K562 (cell line): ENCODE data around the gene CUX1. TPM values are rescaled to one million over a fixed set of nuclear protein-coding genes. Genes with fewer than 3 reads are reported as not detected.

Experiments
- ATAC-seq: fragments of 200-7000 bp; cut with Tn5 transposase; 3 replicates; pipeline ENCODE4 v1.9.1; 2020; ENCODE audit warnings: moderate library complexity
- BruUV-seq: library from RNA; stranded (reverse); fragments of 400-500 nt; replicated peaks from 2 replicates; lab custom pipeline; 2021; lab: Mats Ljungman, UMichigan
- CTCF ChIA-PET: fragments of 300-600 bp; formaldehyde crosslinking; extraction: SDS; loops from one replicate; lab custom pipeline; 2021; ENCODE audit warnings: low intra/inter-chr PET ratio; lab: Yijun Ruan, JAX
- POLR2A ChIA-PET: fragments of 300-600, 350-650 bp; sonication (Branson Sonifier 250); formaldehyde crosslinking; extraction: SDS; loops from one replicate; lab custom pipeline; 2021; ENCODE audit warnings: antibody characterized with exemption, inconsistent platforms; lab: Yijun Ruan, JAX
- DNase-seq, 4 experiments: peaks; one replicate each; pipeline versions ENCODE4 v3.0.0 to v3.0.0-alpha.2; 2011 to 2018; ENCODE audit warnings: low spot score in 3 of 4, mixed read lengths in 3 of 4; ENCODE audit errors: extremely low read depth in 1 of 4
- FAIRE-seq: peaks from 2 replicates; lab custom pipeline; 2011; peaks lifted over from hg19 to GRCh38; lab: Jason Lieb, UNC
- H2AFZ ChIP-seq: 2 replicates; pipeline ENCODE4 v1.6.0; 2011; ENCODE audit warnings: low read depth, low read length, control low read depth, inconsistent platforms
- H3K27ac ChIP-seq: fragments of 200-600 bp; 3 replicates; pipeline ENCODE4 v1.8.0; 2011; ENCODE audit warnings: low read depth, mild to moderate bottlenecking, control low read depth, inconsistent platforms, low read length, moderate library complexity, mixed read lengths; ENCODE audit errors: extremely low read depth
- H3K27me3 ChIP-seq, 2 experiments: fragments of 300-600 bp in 1 of 2; 2 replicates in 1 of 2; 3 replicates in 1 of 2; pipeline versions ENCODE4 v1.6.0 to v1.8.0; 2011; ENCODE audit warnings: inconsistent platforms in 2 of 2, low read length in 2 of 2, mild to moderate bottlenecking in 1 of 2, mixed read lengths in 1 of 2, moderate library complexity in 1 of 2; ENCODE audit not compliant: control insufficient read depth in 2 of 2, insufficient read depth in 2 of 2
- H3K36me3 ChIP-seq: fragments of 300-600 bp; 3 replicates; pipeline ENCODE4 v1.8.0; 2011; ENCODE audit warnings: mild to moderate bottlenecking, low read length, inconsistent platforms; ENCODE audit not compliant: control insufficient read depth, insufficient read depth
- H3K4me1 ChIP-seq, 2 experiments: fragments of 200-600 bp in 1 of 2; replicated peaks in 1 of 2; 2 replicates in 1 of 2; 3 replicates in 1 of 2; pipeline versions ENCODE4 v1.5.1 to v1.8.0; 2011; ENCODE audit warnings: inconsistent platforms in 2 of 2, low read length in 2 of 2, mild to moderate bottlenecking in 1 of 2, mixed read lengths in 1 of 2, moderate library complexity in 1 of 2; ENCODE audit not compliant: control insufficient read depth in 2 of 2, insufficient read depth in 2 of 2
- H3K4me2 ChIP-seq: 2 replicates; pipeline ENCODE4 v1.6.1; 2011; ENCODE audit warnings: low read length, control low read depth, inconsistent platforms, mixed read lengths; ENCODE audit not compliant: insufficient read depth
- H3K4me3 ChIP-seq: fragments of 200-600 bp; sonication (generic), shearing (Covaris generic); 2 replicates; pipeline ENCODE4 v1.5.1; 2016; ENCODE audit warnings: control low read depth, inconsistent platforms
- H3K79me2 ChIP-seq: fragments of 200-600 bp; 3 replicates; pipeline ENCODE4 v1.8.0; 2011; ENCODE audit warnings: low read length, inconsistent platforms; ENCODE audit not compliant: control insufficient read depth, insufficient read depth
- H3K9ac ChIP-seq, 2 experiments: 2 replicates each; pipeline versions ENCODE4 v1.6.0 to v1.6.1; 2011; ENCODE audit warnings: low read depth in 2 of 2, low read length in 2 of 2, control low read depth in 1 of 2, inconsistent platforms in 1 of 2, mild to moderate bottlenecking in 1 of 2, mixed read lengths in 1 of 2; ENCODE audit not compliant: insufficient read depth in 1 of 2
- H3K9me1 ChIP-seq: one replicate; pipeline ENCODE4 v1.6.0; 2011; ENCODE audit warnings: inconsistent platforms, mild to moderate bottlenecking, low read length, moderate library complexity; ENCODE audit not compliant: control insufficient read depth, insufficient read depth
- H3K9me3 ChIP-seq: replicated peaks from 2 replicates; pipeline ENCODE4 v1.5.1; 2011; ENCODE audit warnings: low read depth, low read length, inconsistent platforms; ENCODE audit not compliant: control insufficient read depth, insufficient read depth
- H4K20me1 ChIP-seq: replicated peaks from 2 replicates; pipeline ENCODE4 v1.6.1; 2011; ENCODE audit warnings: low read length, inconsistent platforms, mixed read lengths; ENCODE audit not compliant: control insufficient read depth, insufficient read depth
- BRF1 ChIP-seq: IDR thresholded peaks from 3 replicates; pipeline ENCODE4 v1.6.1; 2011; ENCODE audit warnings: borderline replicate concordance, mild to moderate bottlenecking; ENCODE audit not compliant: insufficient read length; ENCODE audit errors: extremely low read depth
- FOSL1 ChIP-seq: fragments of 200-800 bp; sonication (Bioruptor generic); conservative IDR thresholded peaks from 2 replicates; pipeline ENCODE4 v1.6.1; 2016; ENCODE audit warnings: missing genetic modification characterization, missing compliant biosample characterization
- HLTF ChIP-seq: fragments of 450-650 bp; IDR thresholded peaks from 2 replicates; pipeline ENCODE4 v1.6.1; 2016
- IRF2 ChIP-seq: sonication (generic); formaldehyde crosslinking; IDR thresholded peaks from 2 replicates; pipeline ENCODE4 v1.8.1; 2022; ENCODE audit warnings: mild to moderate bottlenecking, missing genetic modification reagents
- LCOR ChIP-seq: sonication (generic); formaldehyde crosslinking; IDR thresholded peaks from 2 replicates; pipeline ENCODE4 v1.8.0; 2022; ENCODE audit warnings: mild to moderate bottlenecking, missing genetic modification reagents
- NR1H2 ChIP-seq: sonication (generic); formaldehyde crosslinking; IDR thresholded peaks from 2 replicates; pipeline ENCODE4 v1.4.0; 2020; ENCODE audit warnings: mild to moderate bottlenecking, missing genetic modification reagents
- POU5F1 ChIP-seq: fragments of 150-350 bp; IDR thresholded peaks from 2 replicates; pipeline ENCODE4 v1.6.1; 2014; ENCODE audit warnings: borderline replicate concordance, low read length, low read depth, mild to moderate bottlenecking; ENCODE audit not compliant: partially characterized antibody
- PPARD ChIP-seq: fragments of 250-450 bp; sonication (Bioruptor Pico); IDR thresholded peaks from 2 replicates; pipeline ENCODE4 v1.8.0; 2022; ENCODE audit warnings: inconsistent platforms, mild to moderate bottlenecking, moderate library complexity
- SMAD1 ChIP-seq: fragments of 150-350 bp; IDR thresholded peaks from 2 replicates; pipeline ENCODE4 v1.6.1; 2014; ENCODE audit warnings: low read length, low read depth; ENCODE audit not compliant: partially characterized antibody
- SMAD3 ChIP-seq: fragments of 450-650 bp; formaldehyde crosslinking; conservative IDR thresholded peaks from 2 replicates; pipeline ENCODE4 v1.4.0; 2020; ENCODE audit warnings: mild to moderate bottlenecking
- SREBF2 ChIP-seq: sonication (generic); formaldehyde crosslinking; IDR thresholded peaks from 2 replicates; pipeline ENCODE4 v1.4.0; 2020; ENCODE audit warnings: mild to moderate bottlenecking, missing genetic modification reagents
- TFE3 ChIP-seq: fragments of 450-650 bp; formaldehyde crosslinking; IDR thresholded peaks from 2 replicates; pipeline ENCODE4 v1.4.0; 2020; ENCODE audit warnings: mild to moderate bottlenecking, mixed read lengths
- THRAP3 ChIP-seq: fragments of 450-650 bp; IDR thresholded peaks from 2 replicates; pipeline ENCODE4 v1.6.1; 2016; ENCODE audit warnings: mild to moderate bottlenecking, inconsistent platforms, borderline replicate concordance
- ZFPM2 ChIP-seq: fragments of 250-450 bp; sonication (Bioruptor Pico); IDR thresholded peaks from 2 replicates; pipeline ENCODE4 v1.5.1; 2022; ENCODE audit warnings: mild to moderate bottlenecking
- ZNF134 ChIP-seq: fragments of 250-450 bp; sonication (Bioruptor Pico); conservative IDR thresholded peaks from 2 replicates; pipeline ENCODE4 v1.4.0; 2020
- ZNF507 ChIP-seq: conservative IDR thresholded peaks from 2 replicates; pipeline ENCODE4 v1.6.1; 2017; ENCODE audit warnings: missing genetic modification characterization, missing compliant biosample characterization
- ZNF778 ChIP-seq: fragments of 450-650 bp; formaldehyde crosslinking; IDR thresholded peaks from 2 replicates; pipeline ENCODE4 v1.4.0; 2020; ENCODE audit warnings: mild to moderate bottlenecking, moderate library complexity
- WGBS: fragments of 100-300 bp; shearing (Covaris generic); methylation state at CpG from one replicate; pipeline ENCODE4 v1.1.6; 2016; ENCODE audit warnings: low coverage, mixed read lengths; ENCODE audit not compliant: insufficient coverage; ENCODE audit errors: missing lambda C conversion rate; 5-methylcytosine and 5-hydroxymethylcytosine counted together
- in situ Hi-C: fragments of 300-500 bp; cut with MboI; formaldehyde crosslinking; loops from 4 replicates; pipeline ENCODE4 v1.15.0; 2018; ENCODE audit warnings: inconsistent platforms, mixed read lengths
- intact Hi-C: fragments of 100-400 bp; cut with micrococcal nuclease; formaldehyde crosslinking; loops from 2 replicates; pipeline ENCODE4 v1.14.2; 2022
- polyA plus RNA-seq, 8 experiments: library from polyadenylated mRNA; depleted of rRNA in 4 of 8; stranded (reverse) in 5 of 8; unstranded in 3 of 8; fragments of >200 nt; fragmentation: Nextera tagmentation in 2 of 8; fragmentation: Illumina TruSeq in 1 of 8; extraction: Ambion mirVana in 2 of 8; extraction: Trizol in 1 of 8; gene quantifications; 2 replicates each; pipeline versions ENCODE4 v1.2.1 to v1.2.3, GENCODE V29; 2011 to 2014; ENCODE audit warnings: inconsistent platforms in 1 of 8, missing spikeins in 1 of 8
- total RNA-seq, 7 experiments: library from RNA; depleted of rRNA in 6 of 7; stranded (reverse); fragments of >200 nt in 6 of 7; fragmentation: Illumina TruSeq in 2 of 7; extraction: Trizol in 2 of 7; gene quantifications; 2 replicates each; pipeline versions ENCODE4 v1.2.1 to v1.2.3, GENCODE V29; 2011 to 2021; ENCODE audit warnings: low replicate concordance in 1 of 7
- TF ChIP-seq, protein P1 (sequence below): fragments of 450-650 bp; formaldehyde crosslinking; IDR thresholded peaks from 2 replicates; pipeline ENCODE4 v1.4.0; 2020; ENCODE audit warnings: mild to moderate bottlenecking, moderate library complexity
- TF ChIP-seq, protein P2 (sequence below): fragments of 250-450 bp; sonication (Bioruptor Pico); IDR thresholded peaks from 2 replicates; pipeline ENCODE4 v1.8.0; 2021; ENCODE audit warnings: moderate library complexity, mild to moderate bottlenecking, inconsistent platforms

The CUX1 gene
- total and polyA plus RNA-seq, 9 of the 15 experiments (the other 6 are each of a cell fraction or from before 2014, with no cell fraction given): 3.6 to 55.3 (median 25.2) TPM

DNA sequence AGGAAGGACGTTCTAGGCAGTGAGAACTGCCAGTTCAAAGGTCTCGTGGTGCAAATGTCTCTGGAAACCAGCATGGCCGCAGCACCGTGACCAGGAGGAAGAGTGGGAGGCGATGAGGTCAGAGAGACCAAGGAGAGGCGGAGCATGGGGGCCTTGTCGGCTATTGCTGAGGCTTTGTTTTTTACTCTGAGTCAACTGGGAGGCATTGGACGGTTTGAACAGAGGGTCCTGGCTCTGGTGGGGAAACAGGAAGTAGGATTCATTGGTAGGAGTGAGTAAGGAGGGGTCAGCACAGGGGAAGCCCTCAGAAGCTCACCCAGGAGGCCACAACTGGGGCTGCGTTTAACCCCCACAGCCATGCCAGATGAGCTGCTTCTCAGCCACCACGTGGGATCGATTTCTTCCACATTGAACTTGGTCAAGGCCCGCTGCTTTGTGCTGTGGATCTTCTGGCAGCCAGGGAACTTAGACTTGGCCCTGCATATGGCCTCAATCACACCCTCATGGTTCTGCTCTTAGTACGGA lies 447.0 kb downstream of the CUX1 start (continued):
- no peak for TF ChIP-seq PPARD
- TF ChIP-seq LCOR (CRISPR knock-in tag): peak; percentile 38; the same call in 1 of the 2 replicates
- TF ChIP-seq ZFPM2 (CRISPR knock-in tag): no peak
- TF ChIP-seq, protein P1, sequence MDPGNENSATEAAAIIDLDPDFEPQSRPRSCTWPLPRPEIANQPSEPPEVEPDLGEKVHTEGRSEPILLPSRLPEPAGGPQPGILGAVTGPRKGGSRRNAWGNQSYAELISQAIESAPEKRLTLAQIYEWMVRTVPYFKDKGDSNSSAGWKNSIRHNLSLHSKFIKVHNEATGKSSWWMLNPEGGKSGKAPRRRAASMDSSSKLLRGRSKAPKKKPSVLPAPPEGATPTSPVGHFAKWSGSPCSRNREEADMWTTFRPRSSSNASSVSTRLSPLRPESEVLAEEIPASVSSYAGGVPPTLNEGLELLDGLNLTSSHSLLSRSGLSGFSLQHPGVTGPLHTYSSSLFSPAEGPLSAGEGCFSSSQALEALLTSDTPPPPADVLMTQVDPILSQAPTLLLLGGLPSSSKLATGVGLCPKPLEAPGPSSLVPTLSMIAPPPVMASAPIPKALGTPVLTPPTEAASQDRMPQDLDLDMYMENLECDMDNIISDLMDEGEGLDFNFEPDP (CRISPR knock-in tag): no peak
- TF ChIP-seq ZNF134: no peak
- no peak for TF ChIP-seq SMAD1

GRCh38 chr7:102266541-102266940 lies 449.1 kb downstream of the CUX1 start:
- BruUV-seq: no TSS peak
- no peak for ATAC-seq
- Histone ChIP-seq H3K27ac (no peak overlapping the region), H3K9me3 (no peaks in the 10 kb centered on the region), H4K20me1 (0 out of 2 replicates have a peak, but pooled peaks cover 6% of the 10 kb centered on the region), H3K79me2 (no peaks in the 10 kb centered on the region), H3K9ac (peak overlapping the region in 1 of 2 experiments; percentile 68; a peak in 1 of 4 replicates), H3K4me2 (no peak overlapping the region), H3K36me3 (no peaks in the 10 kb centered on the region), H3K27me3 (peaks cover 0 to 16% of the 10 kb centered on the region in 2 experiments; a peak in 2 of 5 replicates), H3K4me1 (peaks cover 15 to 44% of the 10 kb centered on the region in 2 experiments), H3K9me1 (no peaks in the 10 kb centered on the region), H2AFZ (no peak overlapping the region), H3K4me3 (no peak overlapping the region)
- ChIA-PET POLR2A (interaction anchor here (0.6 to 0.9 kb wide), 2 partner anchors 12 to 267 kb away, joined by 3 read pairs; no protein-coding TSS in a partner anchor), CTCF (no interaction called here)
- FAIRE-seq: no peak
- intact Hi-C loops: no loop called here
- 42% methylated on average over 14 of the region's 14 CpGs for WGBS
- DNase-seq: no peak
- in situ Hi-C loops: no loop called here
- TF ChIP-seq THRAP3: no peak
- TF ChIP-seq IRF2 (CRISPR knock-in tag): no peak
- no peak for TF ChIP-seq BRF1
- TF ChIP-seq NR1H2: no peak
- no peak for TF ChIP-seq SREBF2 (CRISPR knock-in tag)
- TF ChIP-seq ZNF778 (CRISPR knock-in tag): no peak
- TF ChIP-seq, protein P2, sequence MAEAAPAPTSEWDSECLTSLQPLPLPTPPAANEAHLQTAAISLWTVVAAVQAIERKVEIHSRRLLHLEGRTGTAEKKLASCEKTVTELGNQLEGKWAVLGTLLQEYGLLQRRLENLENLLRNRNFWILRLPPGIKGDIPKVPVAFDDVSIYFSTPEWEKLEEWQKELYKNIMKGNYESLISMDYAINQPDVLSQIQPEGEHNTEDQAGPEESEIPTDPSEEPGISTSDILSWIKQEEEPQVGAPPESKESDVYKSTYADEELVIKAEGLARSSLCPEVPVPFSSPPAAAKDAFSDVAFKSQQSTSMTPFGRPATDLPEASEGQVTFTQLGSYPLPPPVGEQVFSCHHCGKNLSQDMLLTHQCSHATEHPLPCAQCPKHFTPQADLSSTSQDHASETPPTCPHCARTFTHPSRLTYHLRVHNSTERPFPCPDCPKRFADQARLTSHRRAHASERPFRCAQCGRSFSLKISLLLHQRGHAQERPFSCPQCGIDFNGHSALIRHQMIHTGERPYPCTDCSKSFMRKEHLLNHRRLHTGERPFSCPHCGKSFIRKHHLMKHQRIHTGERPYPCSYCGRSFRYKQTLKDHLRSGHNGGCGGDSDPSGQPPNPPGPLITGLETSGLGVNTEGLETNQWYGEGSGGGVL (CRISPR knock-in tag): no peak
- TF ChIP-seq POU5F1: no peak
- no peak for TF ChIP-seq HLTF
- TF ChIP-seq FOSL1 (tag): no peak
- TF ChIP-seq TFE3: no peak
- TF ChIP-seq SMAD3: no peak
- TF ChIP-seq ZNF507 (tag): no peak
